Stimulated activated CD8-positive, alpha-beta memory T cell treated with anti-CD3 and anti-CD28 coated beads, Interleukin-4, amount 100 ng/mL, for 48 hours (primary cell): ENCODE measurements around the gene PLEKHA8.
"Not testable (repeated sequence)": the region's sequence is repeated elsewhere in the genome, so short reads cannot be mapped to it uniquely, and the experiment has no call there.

Experiments used
- DNase-seq: peaks from one replicate; pipeline ENCODE4 v3.0.0-alpha.2; 2020

PLEKHA8 gene

DNA sequence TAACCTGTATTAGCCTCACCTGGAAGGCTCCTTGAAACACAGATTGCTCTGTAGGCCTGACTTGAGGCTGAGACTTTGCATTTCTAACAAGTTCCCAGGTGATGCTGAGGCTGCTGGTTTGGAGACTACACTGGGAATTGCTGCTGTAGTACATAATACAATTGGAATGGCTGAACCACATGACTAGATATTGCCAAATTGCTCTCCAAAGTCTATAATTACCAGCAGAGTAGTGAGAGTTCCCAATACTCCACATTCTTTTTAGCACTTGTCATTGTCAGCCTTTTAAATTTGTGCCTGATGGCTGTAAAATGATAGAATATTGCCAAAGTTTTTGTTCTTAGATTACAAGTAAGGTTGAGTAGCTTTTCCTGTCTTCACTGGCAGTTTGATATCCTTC lies 39.9 kb downstream of the PLEKHA8 start:
- no peak for DNase-seq

GRCh38 chr7:30069096-30069867 lies 41.1 kb downstream of the PLEKHA8 start:
- no peak for DNase-seq

GRCh38 chr7:30070052-30070451 lies 41.8 kb downstream of the PLEKHA8 start:
- no peak for DNase-seq

GRCh38 chr7:30072735-30073134 lies 44.5 kb downstream of the PLEKHA8 start:
- DNase-seq = no peak

DNA sequence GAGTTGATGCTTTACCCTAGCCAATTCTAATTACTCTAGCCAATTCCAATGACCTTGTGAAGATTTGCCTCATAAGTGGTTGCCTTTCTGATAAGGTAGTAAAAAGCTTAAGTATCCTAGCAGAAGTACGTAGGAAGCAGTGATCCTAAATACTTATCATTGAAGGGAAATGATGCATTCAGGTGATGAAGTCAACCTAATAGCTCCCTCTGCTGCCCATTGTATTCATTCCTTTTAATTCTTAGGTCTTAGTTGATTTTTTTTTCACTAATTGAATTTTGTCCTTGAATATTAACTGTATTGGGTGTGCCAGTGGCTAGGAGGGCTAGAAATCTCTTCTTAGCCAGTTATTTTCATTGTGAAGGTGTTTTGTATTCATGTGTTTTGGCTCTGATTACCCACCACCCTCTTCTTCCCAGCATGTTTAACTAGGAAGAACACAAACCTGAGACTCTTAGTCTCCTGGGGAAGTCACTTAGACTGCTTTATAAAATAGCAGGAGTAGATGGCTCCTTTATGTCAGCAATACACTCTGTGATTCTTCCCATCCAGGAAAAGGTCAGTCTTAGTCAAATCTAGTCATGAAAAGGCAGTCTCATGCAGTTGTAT lies 46.3 kb downstream of the PLEKHA8 start:
- no peak for DNase-seq

GRCh38 chr7:30076411-30076810 lies 48.2 kb downstream of the PLEKHA8 start:
- no peak for DNase-seq

DNA sequence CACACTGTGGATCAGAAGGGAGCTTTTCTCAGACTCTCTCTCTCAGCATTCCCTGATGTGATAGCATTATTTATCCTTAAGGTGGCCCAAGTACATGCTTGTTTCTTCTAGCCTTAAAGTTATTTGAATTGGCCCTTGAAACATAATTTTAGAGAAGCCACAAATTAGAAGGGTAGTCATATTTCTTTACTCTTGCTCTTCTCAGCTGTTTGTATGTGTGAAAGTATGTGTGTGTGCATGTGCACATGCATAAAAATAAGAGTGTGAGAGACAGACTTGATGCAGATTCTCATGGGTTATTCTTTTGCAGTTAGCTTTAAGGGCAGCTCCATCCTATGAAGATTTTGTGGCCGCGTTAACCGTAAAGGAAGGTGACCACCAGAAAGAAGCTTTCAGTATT lies 50.1 kb downstream of the PLEKHA8 start:
- no peak for DNase-seq

DNA sequence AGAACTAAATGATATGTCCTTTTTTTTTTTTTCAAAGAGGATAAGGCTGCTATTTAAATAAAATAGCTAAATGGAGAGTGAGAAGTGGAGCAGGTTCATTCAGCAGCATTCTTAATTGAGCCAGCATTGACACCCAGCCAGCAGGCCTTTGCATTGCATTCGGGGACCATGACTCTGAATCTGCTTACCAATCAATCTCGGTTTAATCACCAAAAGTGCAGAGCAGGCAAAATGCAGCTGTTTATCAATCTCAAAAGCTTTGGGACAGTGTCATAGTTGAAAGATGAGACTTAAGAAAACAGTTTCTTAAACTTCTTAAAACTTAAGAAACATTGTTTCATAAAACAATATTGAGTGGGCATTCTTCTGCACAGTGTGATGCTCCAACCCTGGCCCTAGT lies 51.7 kb downstream of the PLEKHA8 start:
- no peak for DNase-seq

- no peak for DNase-seq
These were observed 52.6 kb downstream of the PLEKHA8 start for GRCh38 chr7:30080818-30081217.

GRCh38 chr7:30082686-30083085 lies 54.5 kb downstream of the PLEKHA8 start:
- no peak for DNase-seq

DNA sequence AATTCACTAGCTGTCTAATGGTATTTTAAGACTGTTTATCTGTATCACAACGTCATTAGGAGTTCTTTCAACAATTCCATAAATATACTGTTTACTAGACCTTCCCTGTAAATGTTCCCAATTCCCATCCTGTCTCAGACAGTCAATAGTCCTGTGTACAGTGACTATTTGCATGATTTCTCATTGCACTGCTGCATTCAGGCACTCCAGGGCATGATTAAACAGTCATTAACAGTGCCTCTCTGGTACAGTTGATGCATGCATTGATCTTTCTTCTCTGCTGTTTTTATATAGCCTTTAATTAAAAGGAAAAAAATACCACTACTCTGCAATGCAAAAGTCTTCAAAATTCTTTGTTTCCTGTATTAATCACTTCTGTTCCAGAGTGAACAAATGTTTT lies 55.1 kb downstream of the PLEKHA8 start:
- DNase-seq = no peak

DNA sequence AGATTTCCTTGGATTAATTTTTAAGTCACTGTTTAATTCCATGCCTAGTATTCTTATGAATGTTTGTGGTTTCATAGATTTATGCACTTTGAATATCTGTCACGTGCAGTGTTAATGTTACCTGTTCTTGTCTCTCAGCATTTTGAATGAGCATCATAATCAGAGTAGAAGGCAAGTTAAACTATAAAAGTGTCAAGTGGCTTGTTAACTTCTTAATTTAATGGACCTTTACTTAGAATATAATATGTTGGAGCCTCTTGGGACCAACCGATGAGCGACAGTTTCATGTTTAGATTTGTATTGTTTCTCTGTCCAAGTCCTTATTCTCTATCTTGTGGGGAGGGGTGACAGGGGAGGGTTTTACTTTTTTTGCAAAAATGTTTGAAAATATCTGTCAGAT lies 56.0 kb downstream of the PLEKHA8 start:
- DNase-seq = no peak

DNA sequence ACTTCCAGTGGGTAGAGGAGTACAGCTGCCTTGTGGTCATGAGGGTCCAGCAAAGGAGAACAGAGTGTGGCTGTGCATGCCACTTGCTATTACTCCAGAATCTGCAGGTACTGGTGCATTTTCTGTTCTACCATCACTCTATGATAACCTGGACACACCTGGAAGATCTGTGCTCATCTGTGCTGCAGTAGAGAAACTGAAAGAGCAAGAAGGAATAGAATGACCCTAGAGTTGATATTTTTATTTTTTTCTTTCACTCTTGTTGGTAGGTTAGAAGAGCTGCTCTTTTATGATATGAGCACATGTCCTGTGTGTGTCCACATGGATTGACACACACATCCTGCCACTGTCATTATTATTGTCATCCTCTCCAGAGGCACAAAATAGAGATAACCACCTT lies 58.3 kb downstream of the PLEKHA8 start:
- DNase-seq = no peak

DNA sequence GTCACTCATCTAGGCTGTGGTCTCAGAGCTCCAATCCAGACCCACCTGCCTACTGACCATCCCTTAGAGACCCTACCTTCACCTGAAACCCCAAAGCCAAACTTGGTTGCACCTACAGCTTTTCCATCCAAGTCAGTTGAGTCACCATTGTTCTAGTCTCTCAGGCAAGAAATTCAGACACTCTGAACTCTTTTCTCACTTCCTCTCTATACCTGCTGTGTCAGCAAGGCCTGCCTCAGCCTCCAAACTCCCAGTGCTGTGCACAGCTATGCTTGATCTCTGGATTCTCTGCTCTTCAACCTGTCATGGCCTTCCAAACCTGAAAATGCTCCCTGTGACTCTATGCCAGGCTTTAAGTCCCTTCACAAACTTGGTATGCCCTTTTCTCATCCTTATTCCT lies 59.2 kb downstream of the PLEKHA8 start:
- no peak for DNase-seq

- DNase-seq = no peak
These were observed 60.1 kb downstream of the PLEKHA8 start for GRCh38 chr7:30088362-30088761.

- DNase-seq = no peak
These were observed 61.9 kb downstream of the PLEKHA8 start for GRCh38 chr7:30090111-30090510.

DNA sequence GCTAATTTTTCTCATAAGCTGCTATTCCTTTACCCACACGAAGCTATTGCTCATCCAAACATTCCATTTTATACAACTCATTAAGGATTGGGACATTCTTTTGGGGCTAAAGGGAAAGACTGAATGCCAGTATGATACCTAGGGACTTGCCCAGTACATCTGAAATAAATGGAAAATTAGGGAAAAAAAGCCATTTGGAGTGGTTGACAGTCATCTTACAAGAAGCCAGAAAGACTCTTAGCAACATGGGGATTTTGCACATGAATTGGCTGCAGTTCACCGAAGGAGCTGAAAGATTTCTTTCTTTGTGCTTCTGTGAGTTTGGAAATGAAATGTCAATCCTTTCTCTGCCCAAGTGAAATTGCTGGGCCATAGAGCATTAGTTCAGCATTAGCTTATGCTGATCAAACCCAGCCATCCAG lies 63.3 kb downstream of the PLEKHA8 start:
- DNase-seq = no peak

- no peak for DNase-seq
These were observed 63.8 kb downstream of the PLEKHA8 start for GRCh38 chr7:30091987-30092386.

GRCh38 chr7:30093420-30093952 lies 65.3 kb downstream of the PLEKHA8 start:
- no peak for DNase-seq

GRCh38 chr7:30098599-30098998 lies 70.4 kb downstream of the PLEKHA8 start:
- not testable (repeated sequence) for DNase-seq

DNA sequence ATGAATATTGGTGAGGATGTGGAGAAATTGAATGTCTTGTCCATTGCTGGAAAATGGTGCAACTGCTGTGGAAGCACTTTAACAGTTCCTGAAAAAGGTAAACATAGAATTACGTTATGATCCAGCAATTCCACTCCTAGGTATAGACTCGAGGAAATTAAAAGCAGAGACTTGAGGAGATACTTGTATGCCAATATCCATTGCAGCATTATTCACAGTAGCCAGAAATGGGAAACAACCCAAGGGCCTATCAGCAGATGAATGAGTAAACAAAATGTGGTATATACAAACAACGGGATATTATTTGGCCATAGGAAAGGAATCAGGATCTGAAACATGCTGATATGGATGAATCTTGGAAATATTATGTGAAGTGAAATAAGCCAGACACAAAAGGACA lies 74.1 kb downstream of the PLEKHA8 start:
- no peak for DNase-seq

DNA sequence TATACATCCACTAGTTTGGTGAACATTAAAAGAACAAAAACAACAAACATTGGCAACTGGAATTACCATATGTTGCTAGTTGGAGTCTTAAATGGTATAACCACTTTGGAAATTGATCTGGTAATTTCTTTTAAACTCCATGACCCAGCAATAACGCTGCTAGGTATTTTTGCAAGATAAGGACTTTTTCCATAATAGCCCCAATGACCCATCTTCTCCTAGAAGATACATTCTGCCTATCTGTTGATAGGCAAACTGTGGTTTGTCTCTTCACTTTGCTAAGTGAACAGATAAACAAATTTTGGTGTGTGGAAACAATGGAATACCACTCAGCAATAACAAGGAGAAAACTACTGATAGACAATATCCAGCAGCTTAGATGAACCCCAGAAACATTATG lies 75.9 kb downstream of the PLEKHA8 start:
- DNase-seq = no peak

DNA sequence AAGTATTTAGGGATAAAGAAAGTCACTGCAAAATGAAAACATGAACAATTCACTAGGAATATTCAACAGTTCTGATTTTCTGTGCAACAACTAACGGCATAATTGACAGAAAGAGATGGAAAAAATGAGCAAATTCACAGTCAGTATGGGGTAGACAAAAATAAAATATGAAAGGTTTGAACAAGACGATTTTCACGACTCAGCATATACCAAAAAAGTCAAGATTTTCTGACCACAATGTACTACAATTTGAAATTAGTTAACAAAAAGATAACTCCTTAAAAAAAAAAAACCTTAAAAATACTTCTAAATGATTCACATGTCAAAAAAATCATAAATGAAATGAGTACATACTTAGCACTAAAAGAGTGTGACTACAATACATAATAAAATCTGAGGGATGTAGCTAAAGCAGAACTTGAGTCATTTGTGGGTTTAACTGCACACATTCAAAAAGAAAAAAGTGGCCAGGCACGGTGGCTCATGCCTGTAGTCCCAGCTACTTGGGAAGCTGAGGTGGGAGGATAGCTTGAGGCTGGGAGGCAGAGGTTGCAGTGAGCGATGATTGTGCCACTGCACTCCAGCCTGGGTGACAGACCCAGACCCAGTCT lies 84.0 kb downstream of the PLEKHA8 start:
- DNase-seq = no peak

GRCh38 chr7:30113144-30113543 lies 84.9 kb downstream of the PLEKHA8 start:
- no peak for DNase-seq
